NCI-H748 treated with DMSO at 0.1 percent for 48 hours (cell line): ENCODE measurements around the gene HSD17B11.
"Not testable (repeated sequence)": the region's sequence is repeated elsewhere in the genome, so short reads cannot be mapped to it uniquely, and the experiment has no call there.

Experiments
- DNase-seq: peaks from one replicate; lab custom pipeline; 2025; lab: John Stamatoyannopoulos, UW

Gene HSD17B11, protein sequence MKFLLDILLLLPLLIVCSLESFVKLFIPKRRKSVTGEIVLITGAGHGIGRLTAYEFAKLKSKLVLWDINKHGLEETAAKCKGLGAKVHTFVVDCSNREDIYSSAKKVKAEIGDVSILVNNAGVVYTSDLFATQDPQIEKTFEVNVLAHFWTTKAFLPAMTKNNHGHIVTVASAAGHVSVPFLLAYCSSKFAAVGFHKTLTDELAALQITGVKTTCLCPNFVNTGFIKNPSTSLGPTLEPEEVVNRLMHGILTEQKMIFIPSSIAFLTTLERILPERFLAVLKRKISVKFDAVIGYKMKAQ

DNA sequence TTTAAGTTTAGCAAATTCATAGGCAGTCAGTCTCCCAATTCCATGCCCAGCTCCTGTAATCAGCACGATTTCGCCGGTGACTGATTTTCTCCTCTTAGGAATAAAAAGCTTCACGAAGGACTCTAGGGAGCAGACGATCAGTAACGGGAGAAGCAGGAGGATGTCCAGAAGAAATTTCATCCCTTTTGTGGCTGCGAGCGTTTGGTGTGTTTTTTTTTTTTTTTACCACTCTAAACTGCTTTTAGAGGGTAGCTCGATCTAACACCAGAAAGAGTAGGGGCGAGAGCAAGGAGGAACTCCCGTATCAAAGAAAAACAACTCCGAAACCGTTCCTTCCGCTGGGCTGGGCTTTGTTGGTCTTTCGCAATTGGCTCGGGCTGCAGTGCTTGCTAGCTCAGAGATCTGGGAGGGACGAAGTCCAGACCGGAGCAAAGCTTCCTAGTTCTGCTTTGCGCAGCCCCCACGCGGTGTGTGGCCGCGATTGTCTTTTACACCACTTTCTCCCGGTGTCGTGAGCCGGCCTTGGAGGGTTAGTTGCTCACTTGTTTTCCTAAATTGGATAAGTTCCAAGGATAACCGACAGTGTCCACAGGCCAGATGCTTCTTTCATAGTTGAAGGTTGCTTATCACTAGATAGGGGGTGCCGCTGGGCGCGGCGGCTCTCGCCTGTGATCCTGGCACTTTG is at the start of gene HSD17B11:
TSS of gene HSD17B11 (minus strand) at position 298 of the 685 bp plus-strand sequence. CDS start at position 180, 118 bp downstream.
- DNase-seq = peak; percentile 61

DNA sequence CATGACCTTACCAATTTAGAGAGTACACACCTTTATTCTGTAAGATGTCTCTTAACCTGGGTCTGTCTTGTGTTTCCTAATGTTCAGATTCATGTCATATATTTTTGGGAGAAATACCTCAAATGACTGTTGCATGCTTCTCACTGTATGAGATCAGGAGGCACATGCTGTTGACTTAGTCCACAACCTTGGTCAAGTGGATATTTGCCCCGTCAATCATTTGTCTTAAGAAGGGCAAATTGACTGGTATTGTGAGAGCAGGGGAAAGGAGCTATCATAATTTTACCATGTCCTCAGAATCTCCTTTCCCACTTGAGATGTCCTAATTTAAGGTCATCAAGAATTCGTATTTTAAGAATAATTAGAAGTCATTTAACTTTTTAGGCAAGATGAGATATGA is 42.4 kb upstream of the HSD17B11 start:
- no peak for DNase-seq

DNA sequence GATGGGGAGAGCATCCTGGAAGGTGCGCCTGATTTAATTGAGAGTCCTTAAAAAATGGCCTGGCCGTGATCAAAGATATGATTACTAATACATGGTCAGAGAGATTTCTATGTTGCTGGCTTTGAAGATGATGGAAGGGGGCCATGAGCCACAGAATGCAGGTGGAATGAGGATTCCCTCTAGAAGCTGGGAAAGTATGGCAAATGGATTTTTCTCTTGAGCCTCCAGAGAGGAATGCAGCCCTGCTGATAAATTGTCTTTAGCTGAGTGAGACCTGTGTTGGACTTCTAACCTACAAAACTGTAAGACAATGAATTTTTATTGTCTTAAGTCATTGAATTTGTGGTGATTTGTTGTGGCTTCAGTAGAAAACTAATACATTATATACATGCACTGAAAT is 39.0 kb upstream of the HSD17B11 start:
- no peak for DNase-seq

DNA sequence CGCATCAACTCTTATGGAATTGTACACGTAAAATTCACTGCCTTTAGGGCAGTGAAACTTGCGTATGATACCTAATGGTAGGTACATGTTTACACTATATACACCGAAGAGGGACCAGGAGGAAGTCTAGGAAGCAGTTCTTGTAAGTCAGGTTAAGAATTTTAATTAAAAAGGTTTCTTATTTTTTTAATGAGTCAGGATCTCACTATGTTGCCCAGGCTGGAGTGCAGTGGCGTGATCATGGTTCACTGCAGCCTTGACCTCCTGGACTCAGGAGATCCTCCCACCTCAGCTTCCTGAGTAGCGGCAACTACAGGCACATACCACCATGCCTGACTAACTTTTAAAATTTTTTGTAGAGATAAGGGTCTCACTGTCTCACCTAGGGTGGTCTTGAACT is 38.0 kb upstream of the HSD17B11 start:
- no peak for DNase-seq

DNA sequence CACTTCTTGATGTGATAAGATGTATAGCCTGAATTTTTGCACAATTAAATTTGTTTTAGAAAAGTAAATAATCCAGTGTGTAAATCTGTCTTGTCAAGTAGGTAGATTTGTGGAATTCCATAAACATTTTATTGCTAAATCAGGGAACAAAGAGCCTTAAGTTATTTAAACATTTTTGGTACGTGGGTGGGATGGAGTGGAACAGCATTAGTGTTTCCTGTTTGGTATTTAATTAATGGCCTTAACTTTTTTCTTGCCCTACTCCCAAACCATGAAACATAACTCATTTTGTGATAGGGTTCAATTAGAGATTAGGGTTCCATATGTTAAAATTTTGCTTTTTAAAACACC is 36.5 kb upstream of the HSD17B11 start:
- DNase-seq = no peak

DNA sequence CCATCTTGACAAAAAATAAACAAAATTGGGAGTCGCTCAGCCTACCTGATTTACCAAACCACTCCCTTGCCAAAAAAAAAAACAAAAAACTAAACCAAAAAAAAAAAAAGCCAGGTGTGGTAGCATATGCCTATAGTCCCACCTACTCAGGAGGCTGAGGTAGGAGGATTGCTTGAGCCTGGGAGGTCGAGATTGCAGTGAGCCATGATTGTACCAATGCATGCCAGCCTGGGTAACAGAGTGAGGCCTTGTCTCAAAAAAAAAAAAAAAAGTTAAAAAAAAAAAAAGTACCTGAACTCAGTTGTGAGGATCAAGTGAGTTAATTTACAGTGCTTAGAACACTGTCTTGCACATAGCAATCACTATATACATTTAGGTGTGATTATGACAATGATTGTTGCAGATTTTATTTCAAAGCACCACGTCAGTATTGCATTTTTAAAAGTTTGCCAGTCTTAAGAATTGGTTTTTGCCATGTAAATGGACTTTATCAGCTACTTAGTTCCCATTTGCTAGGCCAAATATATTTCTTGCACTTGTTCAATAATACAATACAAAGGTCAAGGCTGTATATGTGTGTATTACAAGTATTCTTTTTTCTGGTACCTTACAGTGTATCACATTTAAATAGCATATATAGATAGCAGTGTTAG is 36.0 kb upstream of the HSD17B11 start:
- DNase-seq = no peak

DNA sequence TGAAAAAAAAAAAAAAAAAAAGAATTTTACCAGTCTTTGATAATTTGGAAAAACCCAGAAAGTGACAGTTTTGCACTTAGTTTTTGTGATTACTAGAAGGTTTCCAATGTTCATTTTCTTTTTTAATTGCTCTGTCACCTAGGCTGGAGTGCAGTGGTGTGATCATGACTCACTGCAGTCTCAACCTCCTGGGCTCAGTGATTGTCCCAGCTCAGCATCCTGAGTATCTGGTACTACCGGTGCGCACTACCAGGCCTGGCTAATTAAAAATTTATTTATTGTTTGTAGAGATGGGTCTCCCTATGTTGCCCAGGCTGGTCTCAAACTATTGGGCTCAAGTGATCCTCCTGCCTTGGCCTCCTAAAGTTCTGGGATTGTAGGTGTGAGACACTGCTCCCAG is 34.7 kb upstream of the HSD17B11 start:
- no peak for DNase-seq

DNA sequence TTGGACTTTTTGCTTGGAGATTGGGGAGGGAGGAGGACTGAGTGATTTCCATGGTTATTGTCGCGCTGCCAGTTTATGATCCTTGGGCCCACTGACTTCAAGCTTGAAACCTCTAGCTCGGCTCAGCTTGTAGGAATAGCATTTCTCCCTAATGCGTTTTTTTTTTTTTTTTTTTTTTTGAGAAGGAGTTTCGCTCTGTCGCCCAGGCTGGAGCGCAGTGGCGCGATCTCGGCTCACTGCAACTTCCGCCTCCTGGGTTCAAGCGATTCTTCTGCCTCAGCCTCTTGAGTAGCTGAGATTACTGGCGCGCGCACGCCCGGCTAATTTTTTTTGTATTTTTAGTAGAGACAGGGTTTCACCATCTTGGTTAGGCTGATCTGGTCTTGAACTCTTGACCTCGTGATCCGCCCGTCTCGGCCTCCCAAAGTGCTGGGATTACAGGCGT is 33.1 kb upstream of the HSD17B11 start:
- not testable (repeated sequence) for DNase-seq

DNA sequence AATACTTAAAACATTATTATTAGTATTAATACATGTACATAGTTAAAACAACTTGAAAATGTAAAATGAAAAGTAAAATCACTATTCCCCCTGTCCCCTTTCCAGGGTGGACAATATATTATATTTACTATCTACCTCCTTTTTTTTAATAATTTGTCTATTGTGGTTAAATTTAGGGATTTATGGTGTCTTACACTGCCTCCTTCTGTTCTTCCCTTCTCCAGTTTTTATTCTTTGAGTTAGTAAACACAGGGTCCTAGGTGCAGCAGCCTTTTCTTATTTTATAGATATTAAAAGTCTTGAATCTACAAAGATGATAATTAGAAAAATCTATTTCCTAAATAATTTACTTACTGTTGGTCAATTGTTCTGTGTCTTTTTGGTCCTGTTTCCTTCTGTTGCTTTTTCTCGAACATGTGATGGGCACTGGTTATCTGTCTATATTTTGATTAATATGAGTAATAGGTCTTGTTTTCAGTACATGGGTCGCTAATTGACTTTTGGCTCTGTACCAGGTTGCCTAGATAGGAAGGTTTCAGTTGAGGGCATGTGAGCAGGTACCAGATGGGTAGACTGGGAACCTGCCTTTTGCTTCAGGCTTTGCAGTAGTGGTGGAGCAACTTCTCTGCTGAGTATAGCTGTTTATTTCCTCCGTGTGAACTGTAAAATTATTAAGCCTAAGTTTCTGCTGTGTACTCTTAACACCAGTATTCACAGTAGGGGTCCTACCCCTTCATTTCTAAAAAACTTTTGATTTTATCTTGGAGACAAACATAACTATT is 32.5 kb upstream of the HSD17B11 start:
- DNase-seq = peak; percentile 1

DNA sequence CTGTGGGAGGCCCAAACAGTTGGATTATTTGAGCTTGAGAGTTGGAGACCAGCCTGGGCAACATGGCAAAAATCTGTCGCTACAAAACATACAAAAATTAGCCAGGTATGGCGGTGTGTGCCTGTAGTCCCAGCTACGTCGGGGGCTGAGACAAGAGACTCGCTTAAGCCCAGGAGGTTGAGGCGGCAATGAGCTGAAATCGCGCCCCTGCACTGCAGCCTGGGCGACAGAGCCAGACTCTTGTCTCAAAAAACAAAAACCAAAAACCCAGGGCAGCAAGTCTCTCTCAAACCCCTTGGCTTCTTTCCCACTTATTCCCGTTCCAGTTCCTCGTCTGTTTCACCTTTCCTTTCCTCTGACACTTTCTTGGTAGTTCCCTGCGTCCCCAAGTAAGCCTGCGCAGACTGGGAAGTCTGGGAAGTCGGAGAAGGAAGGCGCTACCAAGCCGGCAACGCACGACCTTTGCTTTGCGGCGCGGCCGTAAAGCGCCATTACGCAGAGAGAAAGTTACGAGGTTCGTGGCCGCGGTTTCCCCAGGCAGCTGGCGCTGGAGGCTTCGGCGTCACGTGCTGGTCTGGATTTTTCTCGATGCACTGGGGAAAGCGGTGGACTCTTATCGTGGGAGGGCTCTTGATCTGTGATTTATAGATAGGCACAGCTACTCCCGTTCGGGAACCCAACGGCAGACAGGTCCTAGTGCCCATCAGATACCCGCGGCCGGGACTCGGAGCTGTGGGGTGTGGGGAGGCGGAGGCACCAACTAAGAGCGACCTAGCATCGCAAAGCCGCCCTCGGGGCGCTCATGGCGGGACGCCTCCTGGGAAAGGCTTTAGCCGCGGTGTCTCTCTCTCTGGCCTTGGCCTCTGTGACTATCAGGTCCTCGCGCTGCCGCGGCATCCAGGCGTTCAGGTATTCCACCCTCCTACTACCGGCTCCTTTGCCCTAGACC is 31.4 kb upstream of the HSD17B11 start, which contains the start of gene NUDT9:
TSS of gene NUDT9 (plus strand) at position 470 of the 949 bp plus-strand sequence. CDS start at position 803, 333 bp downstream.
- DNase-seq = peak; percentile 35

DNA sequence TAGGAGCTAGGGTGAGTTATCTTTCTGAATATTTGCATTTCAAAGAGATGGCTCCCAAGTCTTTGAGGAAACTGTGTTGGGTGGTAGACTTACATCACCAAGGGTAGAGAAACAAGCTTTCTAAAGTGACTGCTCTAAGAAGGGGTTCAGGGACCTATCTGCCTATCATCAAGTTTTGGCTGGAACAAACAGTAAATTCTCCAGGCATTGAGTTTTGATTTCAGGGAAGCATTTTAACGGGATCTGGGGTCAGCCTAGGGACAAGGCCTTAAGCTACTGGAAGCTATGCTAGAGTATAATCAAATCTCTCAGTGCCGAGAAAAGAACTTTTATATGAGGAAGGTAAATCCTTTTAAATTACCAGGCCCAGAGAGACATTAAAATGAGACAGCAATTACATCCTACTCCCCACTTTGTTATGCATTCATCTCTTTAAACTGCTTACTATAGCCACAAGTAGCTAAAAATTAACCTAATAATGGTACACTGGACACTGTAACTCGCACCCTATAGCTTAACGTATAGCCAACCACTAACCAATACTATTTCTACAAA is 29.4 kb upstream of the HSD17B11 start:
- no peak for DNase-seq

DNA sequence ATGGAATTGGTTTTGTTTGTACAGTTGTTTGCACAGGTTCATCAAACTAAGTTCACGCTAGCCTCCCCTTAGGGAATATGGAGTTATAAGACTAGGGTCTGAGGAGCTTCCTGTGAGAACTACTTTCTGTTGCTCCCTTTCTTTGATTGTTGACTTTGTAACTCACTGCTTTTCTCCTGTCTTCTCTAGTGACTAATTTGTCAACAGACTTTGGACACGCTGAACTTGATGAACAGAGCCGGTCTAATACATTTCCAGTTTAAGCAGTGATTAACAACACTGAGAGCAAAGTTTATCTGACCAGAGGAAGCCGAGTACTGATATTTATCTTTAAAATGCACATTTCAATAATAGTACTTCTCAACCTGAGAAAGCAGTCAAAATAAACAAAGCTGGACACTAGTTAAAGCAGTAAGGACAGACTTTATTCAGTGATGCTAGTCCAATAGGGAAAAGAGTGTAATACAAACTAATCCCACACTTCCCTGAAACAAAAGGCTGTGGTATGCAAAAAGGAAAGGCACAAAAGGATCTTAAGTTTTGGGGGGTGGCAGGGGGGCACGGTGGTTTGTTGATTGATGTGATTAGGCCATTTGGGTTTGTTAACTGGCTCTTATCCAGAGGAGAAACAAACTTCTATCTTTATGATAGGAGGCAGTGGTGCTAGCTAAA is 28.7 kb upstream of the HSD17B11 start:
- peak; percentile 1 for DNase-seq

DNA sequence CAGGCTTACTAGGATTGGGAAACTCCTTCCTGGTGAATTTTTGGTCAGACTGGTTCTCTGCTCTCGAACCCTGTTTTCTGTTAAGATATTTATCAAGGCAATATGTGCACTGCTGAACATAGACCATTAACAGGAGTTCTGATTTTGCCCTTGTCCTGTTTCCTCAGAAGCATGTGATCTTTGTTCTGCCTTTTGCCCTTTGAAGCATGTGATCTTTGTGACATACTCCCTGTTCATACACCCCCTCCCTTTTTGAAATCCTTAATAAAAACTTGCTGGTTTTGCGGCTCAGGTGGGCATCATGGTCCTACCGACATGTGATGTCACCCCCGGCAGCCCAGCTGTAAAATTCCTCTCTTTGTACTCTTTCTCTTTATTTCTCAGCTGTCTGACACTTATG is 27.4 kb upstream of the HSD17B11 start:
- DNase-seq = not testable (repeated sequence)

DNA sequence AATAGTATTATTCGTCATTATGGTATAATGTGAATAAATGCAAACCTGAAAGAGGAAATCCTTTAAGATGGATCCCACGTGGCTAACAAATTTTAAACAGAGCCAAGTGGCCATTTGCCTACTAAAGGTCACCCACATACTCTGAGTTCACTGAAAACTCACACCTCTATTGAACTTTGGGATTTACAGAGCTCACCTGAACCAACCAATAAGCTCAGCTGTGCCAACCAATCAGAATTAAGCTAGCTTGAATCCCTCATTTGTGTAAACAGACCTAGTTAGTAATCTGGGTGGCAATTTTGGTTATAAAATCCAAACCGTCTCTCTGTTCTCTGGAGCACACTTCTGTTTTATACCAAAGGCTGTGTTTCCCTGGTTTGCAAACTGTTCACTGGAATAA is 26.0 kb upstream of the HSD17B11 start:
- no peak for DNase-seq

DNA sequence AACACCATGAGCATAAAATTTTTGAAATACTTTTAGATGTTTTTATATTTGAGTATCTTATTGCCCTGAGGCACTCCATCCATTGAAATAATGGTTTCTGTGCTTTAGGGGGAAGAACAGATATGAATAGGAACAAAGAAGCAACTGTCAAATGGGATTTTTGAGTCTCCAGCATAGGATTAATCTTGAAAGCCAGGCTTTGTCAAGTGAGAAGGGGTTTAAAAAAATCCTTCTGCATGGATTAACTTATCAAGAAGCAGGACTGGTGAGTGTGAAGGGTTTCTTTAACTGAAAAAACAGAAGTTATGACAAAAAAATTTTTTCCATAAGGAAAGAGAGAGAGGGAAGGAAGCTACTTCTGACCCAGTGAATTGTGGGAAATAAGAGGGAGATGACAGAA is 23.8 kb upstream of the HSD17B11 start:
- DNase-seq = no peak

DNA sequence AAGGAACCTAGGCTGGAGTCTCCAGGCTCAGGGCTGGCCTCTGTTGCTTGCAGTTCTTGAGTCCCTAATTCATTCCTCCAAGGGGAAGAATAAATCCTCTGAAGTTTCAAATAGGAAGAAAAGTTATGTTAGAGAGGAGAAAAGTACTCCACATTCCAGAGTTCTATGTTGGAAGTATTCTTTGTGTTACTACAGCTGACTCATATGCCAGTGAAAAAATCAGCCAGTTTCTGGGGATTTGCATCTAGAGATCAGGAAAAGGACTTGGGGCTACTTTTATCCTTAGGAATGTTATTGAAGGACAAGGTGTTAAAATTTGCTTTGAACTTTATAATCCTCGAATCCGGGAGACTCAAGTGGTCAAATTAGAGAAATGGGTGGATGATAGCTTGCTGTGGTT is 19.7 kb upstream of the HSD17B11 start:
- DNase-seq = no peak

DNA sequence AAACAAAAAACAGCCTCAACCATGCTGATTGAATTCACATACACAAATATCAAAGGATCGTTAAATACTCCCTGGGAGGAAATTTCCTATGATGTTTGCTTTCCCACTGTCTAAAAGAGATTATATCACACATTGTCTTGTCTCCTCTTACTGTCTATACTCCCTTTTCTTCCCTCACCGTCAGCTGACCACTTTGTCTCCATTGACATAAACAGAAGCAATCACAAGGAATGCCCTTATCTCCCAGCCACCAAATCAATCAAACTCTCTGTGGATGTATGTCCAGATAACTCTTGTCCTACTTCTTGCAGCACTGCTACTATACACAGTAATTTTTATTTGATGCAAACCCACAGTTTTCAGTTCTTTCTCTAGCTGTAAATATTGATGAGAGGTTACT is 19.2 kb upstream of the HSD17B11 start:
- no peak for DNase-seq

DNA sequence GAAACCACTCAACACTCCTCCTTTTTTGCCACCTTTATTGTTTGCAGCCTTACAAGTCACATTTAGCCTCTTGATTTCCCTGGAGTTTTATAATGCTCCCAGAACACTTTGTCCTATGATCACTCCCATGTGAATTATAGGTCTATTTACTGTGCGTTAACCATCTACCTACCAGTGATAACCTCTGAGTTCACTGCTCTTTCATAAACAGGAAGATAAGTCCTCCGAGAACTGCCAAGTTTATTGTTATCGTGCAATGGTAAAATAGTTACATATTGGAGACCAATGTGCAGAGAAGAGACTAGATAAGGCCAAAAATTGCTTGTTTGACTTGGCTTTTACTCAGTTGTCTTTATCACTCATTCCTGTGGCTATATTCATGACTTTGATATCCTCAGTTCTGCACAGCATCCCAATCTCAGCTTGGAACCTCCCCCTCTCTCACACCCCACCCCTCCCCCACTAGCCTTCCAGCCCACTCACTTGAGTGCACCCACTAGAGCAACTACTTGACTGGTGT is 18.5 kb upstream of the HSD17B11 start:
- DNase-seq = no peak

DNA sequence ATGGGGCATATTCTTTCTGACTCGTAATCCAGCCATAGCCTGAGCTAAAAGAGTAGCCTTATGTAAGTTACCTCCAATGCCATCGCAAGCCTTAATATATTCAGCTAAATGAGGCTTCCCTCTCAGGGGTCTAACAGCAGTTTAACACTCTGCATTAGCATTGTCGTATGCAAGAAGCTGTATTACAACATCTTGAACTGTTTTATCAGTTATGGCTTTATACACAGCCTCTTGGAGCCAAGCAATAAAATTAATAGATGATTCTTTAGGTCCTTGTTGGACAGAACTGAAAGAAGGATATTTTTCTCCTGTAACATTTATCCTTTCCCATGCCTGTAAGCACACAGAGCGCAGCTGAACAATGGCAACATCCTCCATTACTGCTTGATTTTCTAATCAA is 15.9 kb upstream of the HSD17B11 start:
- not testable (repeated sequence) for DNase-seq

DNA sequence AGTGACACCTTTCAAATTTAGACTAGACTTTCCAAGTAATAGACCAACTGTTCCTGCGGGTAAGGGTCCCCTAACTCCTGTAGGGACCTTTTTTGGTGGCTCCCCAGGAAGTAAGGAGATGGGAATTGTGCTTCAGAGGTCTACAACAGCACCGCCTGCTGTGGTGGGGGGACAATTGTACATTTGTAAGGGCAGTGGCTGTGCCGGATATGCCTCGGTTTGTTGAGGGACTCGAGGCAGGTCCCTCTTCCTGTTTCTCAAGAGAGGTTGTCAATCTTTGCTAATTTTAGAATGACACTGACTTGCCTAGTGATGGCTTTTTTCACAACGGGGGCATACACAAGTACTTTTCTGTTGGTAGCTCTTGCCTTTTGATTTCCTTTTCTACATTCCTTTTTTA is 15.5 kb upstream of the HSD17B11 start:
- no peak for DNase-seq
